Epidermal melanocyte (primary cell): Measurements from ENCODE around the gene DPP10.
"Not testable (repeated sequence)": the region's sequence is repeated elsewhere in the genome, so short reads cannot be mapped to it uniquely, and the experiment has no call there.

Source experiments
- DNase-seq: peaks from one replicate; pipeline ENCODE4 v3.0.0; 2011; ENCODE audit warnings: low spot score; ENCODE audit not compliant: insufficient read length

The DPP10 gene

DNA sequence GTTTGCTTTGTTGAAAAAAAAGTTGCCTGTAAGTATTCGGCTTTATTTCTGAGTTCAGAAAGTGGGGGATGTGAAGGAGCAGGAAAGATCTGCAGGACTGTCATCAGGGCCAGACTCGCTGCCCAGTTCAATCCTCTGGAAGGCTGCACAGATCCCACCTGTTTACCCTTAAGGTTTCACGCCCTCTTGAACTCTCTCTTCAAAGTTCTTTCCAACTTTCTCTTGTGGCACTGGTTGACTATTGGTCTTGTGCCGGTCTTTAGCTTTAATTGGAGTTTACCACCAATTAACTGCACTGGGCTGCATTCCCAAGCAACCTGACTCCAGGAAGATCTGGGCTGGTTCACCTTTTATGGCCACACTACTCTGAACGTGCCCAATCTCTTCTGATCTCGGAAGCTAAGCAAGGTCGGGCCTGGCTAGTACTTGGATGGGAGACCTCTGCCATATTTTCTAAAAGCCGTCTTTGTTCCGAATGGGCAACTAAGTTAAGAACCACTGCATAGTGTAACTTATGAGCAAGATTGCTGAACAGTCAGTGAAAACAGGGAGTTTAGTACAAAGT is 495.0 kb downstream of the DPP10 start:
- DNase-seq = no peak

DNA sequence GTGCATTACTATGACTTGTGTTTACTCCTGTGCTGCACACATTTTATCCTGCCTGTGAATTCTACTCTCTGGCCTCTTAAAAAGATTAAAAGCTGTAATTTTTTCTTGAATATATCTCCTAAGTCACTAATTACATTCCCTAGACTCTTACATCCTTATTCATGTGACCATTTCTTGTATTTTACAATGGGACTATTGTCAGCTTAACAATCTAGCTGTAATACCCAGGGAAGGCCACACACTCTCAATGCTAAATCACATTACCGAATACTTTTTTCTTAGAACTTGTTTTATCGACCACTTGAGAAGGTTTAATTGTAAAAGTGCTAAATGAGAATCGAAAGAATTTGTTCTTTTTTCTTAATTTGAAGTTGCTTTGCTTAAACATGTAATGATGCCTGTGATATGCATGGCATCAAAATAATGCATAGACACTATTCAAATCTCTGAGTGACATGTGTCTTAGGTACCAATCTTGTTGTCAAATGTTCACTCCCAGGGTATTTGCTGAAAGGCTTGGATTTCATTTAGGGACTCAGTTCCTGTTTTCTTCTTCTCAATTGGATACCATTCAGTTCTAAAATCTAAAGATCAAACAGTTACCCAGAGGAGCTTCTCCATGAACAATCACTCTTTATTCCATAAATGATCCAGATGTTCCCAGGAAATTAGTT is 498.5 kb downstream of the DPP10 start:
- no peak for DNase-seq

DNA sequence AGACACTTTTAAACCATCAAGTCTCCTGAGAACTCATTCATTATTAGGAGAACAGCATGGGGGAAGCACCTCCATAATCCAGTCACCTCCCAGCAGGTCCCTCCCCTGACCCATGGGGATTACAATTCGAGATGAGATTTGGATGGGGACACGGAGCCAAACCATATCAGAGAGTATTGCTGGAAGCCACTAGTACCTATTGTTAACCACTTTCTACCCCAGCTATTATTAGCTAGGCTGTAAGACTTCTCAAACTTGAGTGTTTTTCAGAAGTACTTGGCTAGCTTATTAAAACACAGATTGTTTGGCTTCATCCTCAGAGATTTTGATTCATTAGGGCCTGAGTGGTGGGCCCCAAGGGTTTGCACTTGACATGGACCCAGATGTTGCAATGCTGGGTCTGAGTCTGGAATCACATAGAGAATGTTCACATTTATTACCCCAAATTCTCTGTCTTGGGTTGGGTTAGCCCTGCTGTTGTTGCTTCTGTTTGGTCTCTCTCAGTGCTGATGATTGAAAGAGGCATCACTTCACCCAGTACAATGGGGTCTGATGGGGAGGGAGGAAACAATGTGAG is 506.9 kb downstream of the DPP10 start:
- no peak for DNase-seq

DNA sequence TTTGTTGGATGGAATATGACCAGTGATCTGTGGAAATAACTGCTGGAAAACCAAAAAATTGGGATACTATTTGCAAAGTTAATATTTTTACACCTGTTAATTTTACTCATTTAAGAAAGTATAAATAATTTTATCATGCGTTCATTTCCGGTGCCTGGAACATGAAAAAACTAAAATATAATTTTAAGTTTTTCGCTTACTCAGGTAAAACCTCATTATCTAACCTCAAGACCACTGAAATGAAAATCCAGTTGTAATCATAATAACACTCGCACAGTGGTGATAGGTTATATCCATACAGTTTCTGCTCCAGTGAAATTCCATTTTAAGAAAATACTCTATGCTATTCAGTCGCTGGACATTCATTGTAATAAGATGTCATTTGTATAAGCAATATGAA is 517.9 kb downstream of the DPP10 start:
- no peak for DNase-seq

DNA sequence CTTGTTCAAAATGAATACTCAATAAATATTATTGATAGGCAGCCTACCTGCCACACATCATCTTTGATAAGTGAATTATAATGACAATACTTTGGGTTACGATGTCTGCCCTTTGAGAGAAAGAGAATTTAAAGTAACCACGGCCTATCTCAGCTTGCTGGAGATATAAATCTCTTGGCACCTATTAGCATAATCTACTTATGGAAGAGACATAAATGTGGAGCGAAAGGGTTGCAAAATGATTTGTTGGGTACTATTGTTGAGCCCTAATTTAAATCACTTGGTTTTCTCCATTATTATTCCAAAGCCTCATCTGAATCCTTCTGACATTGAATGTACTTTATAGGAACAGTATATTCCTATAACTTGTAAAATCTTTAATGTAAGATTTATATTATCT is 520.1 kb downstream of the DPP10 start:
- no peak for DNase-seq

DNA sequence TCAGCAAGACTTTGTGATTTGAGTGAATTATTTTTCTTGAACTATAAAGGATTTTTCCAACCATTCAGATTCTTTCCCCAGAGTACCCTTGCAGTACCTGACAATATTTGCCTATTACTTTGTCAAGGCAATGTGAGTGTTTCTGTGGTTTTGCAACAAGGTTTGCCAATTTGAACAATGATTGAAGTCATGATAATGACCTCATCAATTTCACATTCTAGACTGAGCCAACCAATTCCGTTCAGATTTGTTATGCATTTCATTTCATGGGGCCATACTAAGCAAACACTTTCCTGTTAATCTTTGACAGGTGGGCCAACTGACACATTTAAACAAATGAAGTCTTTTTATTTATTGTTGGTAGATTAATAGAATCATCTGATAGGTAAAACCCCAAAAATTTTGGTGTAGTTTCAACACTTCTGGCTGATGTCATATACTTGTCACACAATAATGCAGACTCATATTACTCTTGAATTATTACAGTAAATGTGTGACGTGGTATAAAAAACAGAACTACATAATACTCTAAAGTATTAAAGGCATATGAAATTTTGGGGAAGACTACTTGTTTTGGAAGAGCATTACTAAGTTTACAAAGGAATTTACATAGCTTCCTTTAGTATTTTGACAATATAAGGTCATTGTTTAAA is 526.4 kb downstream of the DPP10 start:
- no peak for DNase-seq

DNA sequence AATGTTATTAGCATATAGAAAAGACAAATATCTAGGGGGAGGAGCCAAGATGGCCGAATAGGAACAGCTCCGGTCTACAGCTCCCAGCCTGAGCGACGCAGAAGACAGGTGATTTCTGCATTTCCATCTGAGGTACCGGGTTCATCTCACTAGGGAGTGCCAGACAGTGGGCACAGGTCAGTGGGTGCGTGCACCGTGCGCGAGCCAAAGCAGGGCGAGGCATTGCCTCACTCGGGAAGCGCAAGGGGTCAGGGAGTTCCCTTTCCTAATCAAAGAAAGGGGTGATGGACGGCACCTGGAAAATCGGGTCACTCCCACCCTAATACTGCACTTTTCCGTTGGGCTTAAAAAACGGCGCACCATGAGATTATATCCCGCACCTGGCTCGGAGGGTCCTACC is 561.9 kb downstream of the DPP10 start:
- not testable (repeated sequence) for DNase-seq

DNA sequence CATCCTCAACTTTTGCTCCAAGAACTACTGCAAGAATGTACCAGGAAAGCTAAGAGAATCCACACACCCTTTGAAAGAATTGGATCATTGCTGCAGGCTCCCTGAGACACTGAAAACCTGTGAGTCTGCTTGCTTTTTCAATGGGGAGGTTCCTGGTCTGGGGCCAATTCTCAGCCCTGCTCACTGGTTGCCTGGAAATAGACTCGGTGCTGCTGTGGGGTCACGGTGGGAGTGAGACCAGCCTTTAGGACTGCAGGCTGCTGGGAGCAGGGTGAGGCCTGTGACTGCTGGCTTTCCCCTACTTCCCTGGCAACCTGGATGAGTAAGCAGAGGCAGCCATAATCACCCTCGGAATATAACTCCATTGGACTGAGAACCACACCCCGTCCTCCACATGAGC is 569.3 kb downstream of the DPP10 start:
- no peak for DNase-seq

DNA sequence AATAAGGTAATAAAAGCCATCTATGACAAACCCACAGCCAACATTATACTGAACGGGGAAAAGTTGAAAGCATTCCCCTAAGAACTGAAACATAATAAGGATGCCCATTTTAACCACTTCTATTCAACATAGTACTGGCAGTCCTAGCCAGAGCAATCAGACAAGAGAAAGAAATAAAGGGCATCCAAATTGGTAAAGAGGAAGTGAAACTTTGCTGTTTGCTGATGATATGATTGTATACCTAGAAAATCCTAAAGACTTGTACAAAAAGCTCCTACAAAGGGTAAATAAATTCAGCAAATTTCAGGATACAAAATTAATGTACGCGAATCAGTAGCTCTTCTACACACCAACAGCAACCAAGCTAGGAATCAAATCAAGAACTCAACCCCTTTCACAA is 579.6 kb downstream of the DPP10 start:
- not testable (repeated sequence) for DNase-seq

DNA sequence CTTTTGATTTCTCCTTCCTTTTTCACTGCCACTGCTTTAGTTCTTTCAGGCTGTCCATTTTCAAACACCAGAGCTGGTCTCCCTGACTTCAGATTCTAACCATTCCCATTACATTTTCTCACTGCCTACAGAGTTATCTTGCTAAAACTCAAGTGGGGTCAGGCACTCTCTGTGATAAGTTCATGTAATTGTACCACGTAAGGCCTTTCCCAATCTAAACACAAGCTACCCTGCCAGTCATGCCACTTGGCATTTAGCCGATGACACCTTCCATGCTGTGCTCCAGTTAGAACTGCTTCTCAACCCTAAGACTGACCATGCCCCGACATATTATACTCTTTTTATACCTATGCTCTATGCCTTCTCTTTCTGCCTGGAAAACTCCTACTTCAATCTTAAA is 592.4 kb downstream of the DPP10 start:
- no peak for DNase-seq

DNA sequence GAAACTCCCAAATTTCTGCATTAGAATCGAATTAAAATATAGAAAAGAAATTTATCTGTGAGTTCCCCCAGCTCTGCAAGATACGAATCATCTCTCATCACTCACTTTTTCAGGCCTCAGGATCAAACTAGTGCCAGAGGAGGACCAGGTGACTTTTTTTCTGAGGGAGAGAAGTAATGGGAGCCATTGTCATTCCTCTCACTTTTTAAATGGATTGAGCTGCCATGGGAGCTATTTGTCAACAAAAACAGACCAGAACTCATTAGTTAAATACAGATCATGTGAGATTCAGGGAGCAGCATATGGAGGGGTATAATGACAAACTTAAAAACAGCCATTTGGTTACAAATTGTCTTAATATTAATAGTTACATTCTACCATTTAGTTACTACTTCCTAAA is 594.4 kb downstream of the DPP10 start:
- DNase-seq = no peak

DNA sequence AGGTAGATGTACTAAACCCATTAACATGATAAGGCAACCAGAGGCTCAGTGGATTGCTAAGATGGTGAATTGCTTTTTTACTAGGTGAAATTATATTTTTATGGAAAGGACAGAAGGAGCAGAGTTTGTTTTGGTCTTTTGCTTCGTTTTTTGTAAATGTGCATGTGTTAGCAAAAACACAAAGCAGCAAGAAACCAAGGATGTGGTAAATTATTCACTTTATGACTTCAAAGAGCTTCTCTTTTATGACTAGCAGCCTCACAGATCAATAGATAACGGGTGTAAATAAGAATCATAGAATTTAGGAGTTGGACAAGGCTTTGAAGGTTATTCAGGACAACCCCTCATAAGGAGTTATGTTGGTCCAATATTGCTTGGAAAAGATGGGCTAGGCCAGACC is 615.0 kb downstream of the DPP10 start:
- no peak for DNase-seq

DNA sequence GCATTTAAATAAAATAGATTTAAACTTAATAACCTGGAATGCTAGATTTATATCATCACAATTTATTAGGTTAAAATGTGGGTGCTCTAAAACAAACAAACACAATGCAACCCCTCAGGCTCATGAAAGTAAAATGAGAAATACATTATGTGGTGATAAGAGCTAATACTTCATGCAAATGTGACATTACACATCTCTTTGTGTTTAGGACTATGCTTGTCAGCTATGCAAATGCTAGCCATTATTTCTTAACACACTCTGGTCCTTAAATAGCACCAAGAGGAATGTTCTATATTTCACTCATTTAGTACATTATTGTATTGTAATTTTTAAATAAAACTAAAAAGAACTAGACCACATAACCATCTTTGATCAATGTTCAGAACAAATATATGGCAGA is 627.6 kb downstream of the DPP10 start:
- no peak for DNase-seq

DNA sequence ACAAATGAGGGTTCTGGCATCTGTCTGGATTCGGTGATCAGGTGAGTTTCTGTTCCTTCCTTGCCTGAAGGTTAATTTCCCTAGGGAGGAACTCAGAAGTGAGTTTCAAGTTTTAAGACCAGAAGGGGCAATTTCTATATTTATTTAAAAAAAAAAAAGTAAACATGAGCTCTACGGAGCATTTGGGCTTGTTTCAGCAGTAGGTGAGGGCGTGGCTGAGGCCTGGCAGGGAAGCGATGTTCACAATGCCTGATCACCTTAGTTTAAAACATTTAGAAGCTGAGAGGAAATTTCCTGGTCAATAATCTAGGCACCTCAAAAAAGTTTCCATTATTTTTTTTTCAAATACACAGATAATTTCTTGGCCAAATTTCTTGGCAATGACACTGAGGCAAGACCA is 629.1 kb downstream of the DPP10 start:
- no peak for DNase-seq

DNA sequence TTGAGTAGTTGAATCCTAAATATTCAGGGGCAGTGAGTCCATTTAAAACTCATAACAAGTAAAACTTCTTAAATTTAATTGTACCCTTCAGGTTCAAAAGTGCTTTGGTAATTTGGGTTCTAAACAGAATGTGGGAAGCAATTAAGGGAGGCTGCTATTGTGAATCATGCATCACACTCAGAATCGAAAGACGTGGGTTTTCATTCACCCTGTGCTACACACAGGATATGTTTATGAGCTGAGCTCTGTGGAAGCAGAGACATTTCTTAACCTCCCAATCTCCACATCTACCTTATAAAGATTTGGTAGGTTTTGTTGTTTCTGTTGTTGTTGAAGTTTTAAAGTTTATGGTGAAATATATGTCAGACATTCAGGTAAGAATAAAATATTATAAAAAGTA is 633.4 kb downstream of the DPP10 start:
- no peak for DNase-seq

DNA sequence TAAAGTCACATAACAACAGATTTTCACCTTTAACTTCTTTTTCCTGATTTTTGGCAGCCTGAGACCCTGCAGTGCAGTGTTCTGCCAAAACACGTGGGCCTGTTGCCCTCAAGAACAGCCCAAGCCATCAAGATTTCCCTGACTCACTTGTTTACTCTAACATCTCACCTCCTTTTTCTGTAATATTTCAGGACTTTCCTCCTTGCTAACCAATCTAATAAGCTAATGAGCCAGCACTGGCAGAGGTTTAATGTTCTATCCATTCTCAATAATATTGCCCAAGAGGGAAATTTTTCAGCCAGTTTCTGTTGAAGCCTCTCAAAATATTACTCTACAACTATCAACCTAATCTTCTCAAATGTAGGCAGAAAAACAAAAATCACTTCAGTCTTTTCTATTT is 635.2 kb downstream of the DPP10 start:
- DNase-seq = no peak

DNA sequence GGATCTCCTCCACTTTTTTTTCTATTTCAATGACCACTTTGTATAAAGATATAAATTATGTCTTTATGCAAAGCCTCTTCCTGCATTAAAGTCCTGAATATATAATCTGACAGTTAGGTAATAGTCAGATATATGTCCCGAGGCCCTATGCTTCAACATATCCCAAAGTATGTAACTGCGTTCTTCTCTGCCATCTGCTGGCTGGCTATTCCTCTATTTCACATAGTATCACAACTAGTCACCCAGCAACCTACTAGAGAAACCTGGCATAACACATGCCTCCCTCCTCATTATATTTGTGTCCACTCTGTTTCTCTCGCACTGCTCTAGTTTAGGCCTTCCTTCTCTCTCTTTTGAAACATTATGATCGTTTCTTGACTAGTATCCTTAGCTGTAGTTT is 640.8 kb downstream of the DPP10 start:
- DNase-seq = no peak

DNA sequence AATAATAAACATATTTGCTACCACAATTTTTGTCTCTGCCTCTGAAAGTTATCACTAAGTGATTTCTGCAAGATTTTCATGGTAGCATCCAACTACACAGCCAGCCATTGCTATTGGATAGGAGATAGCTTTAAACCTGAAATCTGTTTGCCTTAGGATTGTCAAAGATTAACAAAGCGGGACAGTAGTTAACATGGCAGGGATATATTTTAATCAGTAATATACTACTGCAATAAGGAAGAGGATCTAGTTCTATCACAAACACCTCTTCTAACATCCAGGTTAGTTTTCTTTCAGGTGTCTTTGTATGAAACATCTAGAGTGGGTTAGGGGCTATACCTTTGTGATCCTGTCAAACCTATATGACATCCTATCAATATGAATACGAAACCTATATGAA is 641.3 kb downstream of the DPP10 start:
- no peak for DNase-seq

DNA sequence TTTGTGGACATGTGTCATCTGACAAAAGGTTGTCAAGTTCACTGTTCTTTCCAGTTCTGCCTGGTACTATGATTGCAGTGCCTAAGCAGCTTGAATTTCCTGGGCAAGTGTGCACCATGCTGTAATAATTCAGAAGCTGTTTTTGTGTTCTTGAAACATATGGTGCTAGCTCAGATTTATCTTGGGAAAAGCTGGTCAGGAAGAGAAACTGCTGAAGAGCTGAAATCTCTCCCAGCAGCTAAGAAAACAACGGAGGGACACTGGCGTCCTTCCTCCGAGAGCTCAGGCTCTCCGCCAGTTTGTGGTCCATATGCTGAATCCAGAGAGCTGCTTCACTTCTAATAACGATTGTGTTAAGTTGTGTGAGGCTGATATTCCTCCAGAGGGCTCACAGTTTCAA is 642.0 kb downstream of the DPP10 start:
- no peak for DNase-seq

DNA sequence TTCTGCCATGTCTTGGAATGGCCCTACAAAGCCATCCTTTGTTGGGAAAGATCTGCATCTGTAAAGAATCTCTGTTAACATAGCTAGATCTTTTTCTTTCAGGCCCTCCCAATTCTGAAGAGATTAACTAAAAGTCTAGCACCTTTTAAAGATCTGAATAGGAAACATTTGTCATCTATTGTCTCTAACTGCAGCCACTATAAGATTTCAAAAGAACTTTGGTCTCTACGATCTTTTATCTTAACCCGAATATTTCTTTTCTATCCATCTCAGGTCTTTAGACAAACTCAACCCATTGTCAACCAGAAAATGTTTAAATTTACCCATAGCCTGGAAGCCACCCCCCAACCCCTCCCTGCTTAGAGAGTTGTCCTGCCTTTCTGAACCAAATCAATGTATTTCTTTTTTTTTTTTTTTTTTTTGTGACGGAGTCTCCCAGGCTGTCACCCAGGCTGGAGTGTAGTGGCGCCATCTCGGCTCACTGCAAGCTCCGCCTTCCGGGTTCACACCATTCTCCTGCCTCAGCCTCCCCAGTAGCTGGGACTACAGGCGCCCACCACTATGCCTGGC is 643.7 kb downstream of the DPP10 start:
- not testable (repeated sequence) for DNase-seq

DNA sequence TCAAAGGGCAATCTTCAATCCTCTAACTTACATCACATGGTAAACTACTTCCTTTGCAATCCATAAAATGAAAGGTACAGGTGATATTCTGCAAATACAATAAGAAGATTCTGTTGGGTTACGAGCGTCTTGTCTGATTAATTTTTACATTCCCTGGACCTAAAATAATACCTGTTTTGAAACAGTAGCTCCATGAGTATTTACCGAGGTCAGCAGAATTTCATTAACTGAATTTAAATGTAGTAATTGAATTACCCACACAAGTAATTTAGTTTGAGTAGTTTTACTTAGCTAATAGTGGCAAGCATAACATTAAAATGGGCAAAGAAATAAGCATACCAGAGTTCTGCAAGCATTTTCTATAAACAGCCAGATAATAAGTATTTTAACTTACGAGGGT is 652.0 kb downstream of the DPP10 start:
- DNase-seq = no peak

DNA sequence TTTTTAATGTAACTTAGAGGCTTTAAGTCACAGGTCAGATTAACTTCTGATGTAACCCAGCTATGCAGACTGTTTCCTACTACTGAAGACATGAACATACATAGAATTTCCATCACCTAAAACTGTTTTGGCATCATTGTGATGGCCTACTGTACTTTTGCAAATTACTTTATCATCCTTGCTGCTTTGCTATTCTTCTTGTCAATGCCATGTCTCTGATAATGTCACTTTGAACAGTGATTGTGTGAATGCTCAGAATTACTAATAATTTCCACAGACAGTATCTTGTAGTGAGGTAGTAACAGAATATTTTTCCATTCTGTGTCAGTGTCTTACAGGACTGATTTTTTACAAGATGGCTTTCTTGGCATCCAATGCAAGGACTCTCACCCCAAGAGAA is 663.5 kb downstream of the DPP10 start:
- DNase-seq = no peak
